Measurements from ENCODE around the gene RPS3A.

Gene RPS3A

DNA sequence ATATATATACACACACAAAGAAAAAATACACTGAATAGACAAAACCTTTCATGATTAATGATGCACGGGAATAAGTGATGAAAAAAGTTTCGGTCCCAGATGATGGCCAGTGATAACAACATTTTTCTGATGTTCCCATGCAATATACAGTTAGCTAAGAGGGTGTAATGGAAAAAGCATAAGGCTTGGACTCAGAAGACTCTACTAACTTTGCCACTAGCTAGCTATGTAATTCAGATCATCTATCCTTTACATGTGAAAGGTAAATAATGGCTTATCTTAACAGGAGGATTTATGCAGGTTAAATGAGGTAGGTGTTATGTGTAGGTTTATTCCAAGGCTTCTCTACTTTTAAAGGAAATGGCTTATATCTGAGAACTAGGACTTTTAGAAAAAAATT, 4.3 kb downstream of the RPS3A start:
- H3K4me3 ChIP-seq (ENCODE audit: insufficient read depth, low read length, poor library complexity, severe bottlenecking): no peak overlapping the region
- no peaks in the 10 kb centered on the region for H3K9me2 ChIP-seq (replicated peaks; ENCODE audit: insufficient read depth, low read length)
- TF ChIP-seq, protein P1, sequence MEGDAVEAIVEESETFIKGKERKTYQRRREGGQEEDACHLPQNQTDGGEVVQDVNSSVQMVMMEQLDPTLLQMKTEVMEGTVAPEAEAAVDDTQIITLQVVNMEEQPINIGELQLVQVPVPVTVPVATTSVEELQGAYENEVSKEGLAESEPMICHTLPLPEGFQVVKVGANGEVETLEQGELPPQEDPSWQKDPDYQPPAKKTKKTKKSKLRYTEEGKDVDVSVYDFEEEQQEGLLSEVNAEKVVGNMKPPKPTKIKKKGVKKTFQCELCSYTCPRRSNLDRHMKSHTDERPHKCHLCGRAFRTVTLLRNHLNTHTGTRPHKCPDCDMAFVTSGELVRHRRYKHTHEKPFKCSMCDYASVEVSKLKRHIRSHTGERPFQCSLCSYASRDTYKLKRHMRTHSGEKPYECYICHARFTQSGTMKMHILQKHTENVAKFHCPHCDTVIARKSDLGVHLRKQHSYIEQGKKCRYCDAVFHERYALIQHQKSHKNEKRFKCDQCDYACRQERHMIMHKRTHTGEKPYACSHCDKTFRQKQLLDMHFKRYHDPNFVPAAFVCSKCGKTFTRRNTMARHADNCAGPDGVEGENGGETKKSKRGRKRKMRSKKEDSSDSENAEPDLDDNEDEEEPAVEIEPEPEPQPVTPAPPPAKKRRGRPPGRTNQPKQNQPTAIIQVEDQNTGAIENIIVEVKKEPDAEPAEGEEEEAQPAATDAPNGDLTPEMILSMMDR (IDR thresholded peaks at IDR 0.05; ENCODE audit: insufficient read depth, low read length, poor library complexity, severe bottlenecking): no peak
- TF ChIP-seq EZH2phosphoT487 (conservative IDR thresholded peaks at IDR 0.05; ENCODE audit: low read length): no peak
- peaks cover 38% of the 10 kb centered on the region for H4K20me1 ChIP-seq (ENCODE audit: low read depth, low read length)
- H3F3A ChIP-seq (ENCODE audit: insufficient read depth): peaks cover 70% of the 10 kb centered on the region
- no peaks in the 10 kb centered on the region for H3K9me3 ChIP-seq (ENCODE audit: insufficient read depth, low read length)
- H3K9ac ChIP-seq (ENCODE audit: low read length): no peak overlapping the region
- H3K4me2 ChIP-seq (ENCODE audit: low read depth, low read length, poor library complexity, severe bottlenecking): no peak overlapping the region
- no peak overlapping the region for H3K27ac ChIP-seq (ENCODE audit: low read depth, low read length)
- H3K36me3 ChIP-seq (ENCODE audit: low read length): peaks cover 64% of the 10 kb centered on the region
- H3K27me3 ChIP-seq (ENCODE audit: low read length): no peaks in the 10 kb centered on the region
- peaks cover 44% of the 10 kb centered on the region for H3K79me2 ChIP-seq (ENCODE audit: insufficient read depth, low read length)
- no peak overlapping the region for H2AFZ ChIP-seq (ENCODE audit: low read depth, low read length, severe bottlenecking)

DNA sequence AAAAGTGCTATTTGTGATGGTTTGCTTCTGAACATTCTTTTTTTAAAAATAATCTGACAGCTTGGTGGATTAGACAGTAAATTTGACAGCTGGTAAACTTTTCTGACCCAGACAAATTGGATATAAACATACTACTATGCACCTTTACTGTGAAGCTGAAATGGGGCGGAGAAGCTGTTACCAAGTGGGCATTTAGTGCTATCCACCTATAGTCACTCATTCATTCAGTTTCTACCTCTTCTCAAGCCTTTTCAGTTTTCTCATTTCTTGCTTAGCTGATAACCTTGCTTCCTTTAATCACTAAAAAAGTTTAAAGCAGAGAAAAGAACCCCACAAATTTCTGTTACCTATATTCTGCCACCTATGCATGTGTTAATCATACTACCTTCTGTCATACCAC, 5.2 kb downstream of the RPS3A start:
- Histone ChIP-seq H3K9ac (ENCODE audit: low read length) (no peak overlapping the region), H3K36me3 (ENCODE audit: low read length) (peaks cover 64% of the 10 kb centered on the region), H3K9me2 (replicated peaks; ENCODE audit: insufficient read depth, low read length) (no peaks in the 10 kb centered on the region), H4K20me1 (ENCODE audit: low read depth, low read length) (peaks cover 38% of the 10 kb centered on the region), H3K4me3 (ENCODE audit: insufficient read depth, low read length, poor library complexity, severe bottlenecking) (no peak overlapping the region), H3F3A (ENCODE audit: insufficient read depth) (peaks cover 68% of the 10 kb centered on the region), H3K27ac (ENCODE audit: low read depth, low read length) (no peak overlapping the region), H3K79me2 (ENCODE audit: insufficient read depth, low read length) (peaks cover 42% of the 10 kb centered on the region), H3K9me3 (ENCODE audit: insufficient read depth, low read length) (no peaks in the 10 kb centered on the region), H3K4me2 (ENCODE audit: low read depth, low read length, poor library complexity, severe bottlenecking) (no peak overlapping the region), H3K27me3 (ENCODE audit: low read length) (no peaks in the 10 kb centered on the region), H2AFZ (ENCODE audit: low read depth, low read length, severe bottlenecking) (no peak overlapping the region)
- TF ChIP-seq, protein P1 (IDR thresholded peaks at IDR 0.05; ENCODE audit: insufficient read depth, low read length, poor library complexity, severe bottlenecking): no peak
- no peak for TF ChIP-seq EZH2phosphoT487 (conservative IDR thresholded peaks at IDR 0.05; ENCODE audit: low read length)

DNA sequence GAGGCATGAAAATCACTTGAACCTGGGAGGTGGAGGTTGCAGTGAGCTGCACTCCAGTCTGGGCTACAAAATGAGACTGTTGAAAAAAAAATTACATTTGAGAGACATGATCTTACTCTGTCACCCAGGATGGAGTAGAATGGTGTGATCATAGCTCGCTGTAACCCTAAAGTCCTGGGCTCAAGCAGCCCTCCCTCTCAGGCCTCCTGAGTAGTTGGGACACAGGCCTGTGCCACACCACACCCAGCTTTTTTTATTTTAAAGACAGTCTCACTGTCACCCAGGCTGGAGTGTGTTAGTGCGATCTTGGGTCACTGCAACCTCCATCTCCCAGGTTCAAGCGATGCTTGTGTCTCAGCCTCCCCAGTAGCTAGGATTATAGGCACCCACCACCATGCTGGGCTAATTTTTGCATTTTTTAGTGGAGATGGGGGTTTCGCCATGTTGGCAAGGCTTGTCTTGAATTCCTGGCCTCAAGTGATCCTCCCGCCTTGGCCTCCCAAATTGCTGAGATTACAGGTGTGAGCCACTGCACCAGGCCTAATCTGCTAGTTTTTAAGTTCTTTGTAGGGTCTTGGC, 6.1 kb downstream of the RPS3A start:
- Histone ChIP-seq H3K27ac (ENCODE audit: low read depth, low read length) (no peak overlapping the region), H3K9ac (ENCODE audit: low read length) (no peak overlapping the region), H3K4me3 (ENCODE audit: insufficient read depth, low read length, poor library complexity, severe bottlenecking) (no peak overlapping the region), H3K27me3 (ENCODE audit: low read length) (no peaks in the 10 kb centered on the region), H3K79me2 (ENCODE audit: insufficient read depth, low read length) (peaks cover 33% of the 10 kb centered on the region), H4K20me1 (ENCODE audit: low read depth, low read length) (peaks cover 35% of the 10 kb centered on the region), H3K36me3 (ENCODE audit: low read length) (peaks cover 55% of the 10 kb centered on the region), H3K9me2 (replicated peaks; ENCODE audit: insufficient read depth, low read length) (no peaks in the 10 kb centered on the region), H3F3A (ENCODE audit: insufficient read depth) (peaks cover 62% of the 10 kb centered on the region), H3K4me2 (ENCODE audit: low read depth, low read length, poor library complexity, severe bottlenecking) (no peak overlapping the region), H3K9me3 (ENCODE audit: insufficient read depth, low read length) (no peaks in the 10 kb centered on the region), H2AFZ (ENCODE audit: low read depth, low read length, severe bottlenecking) (no peak overlapping the region)
- TF ChIP-seq, protein P1 (IDR thresholded peaks at IDR 0.05; ENCODE audit: insufficient read depth, low read length, poor library complexity, severe bottlenecking): no peak
- no peak for TF ChIP-seq EZH2phosphoT487 (conservative IDR thresholded peaks at IDR 0.05; ENCODE audit: low read length)
